SK-N-SH (cell line): ENCODE measurements around the gene TNFRSF12A. TPM values are rescaled to one million over a fixed set of nuclear protein-coding genes. Genes with fewer than 3 reads are reported as not detected.

Experiments used
- CTCF ChIA-PET: fragments of 300-600, 350-600 bp; formaldehyde crosslinking; extraction: SDS; loops from one replicate; lab custom pipeline; 2021; lab: Yijun Ruan, JAX
- POLR2A ChIA-PET: fragments of 350-600 bp; sonication (Branson Sonifier 250); formaldehyde crosslinking; extraction: SDS; loops from one replicate; lab custom pipeline; 2020; ENCODE audit warnings: antibody characterized with exemption, inconsistent platforms; lab: Yijun Ruan, JAX
- DNase-seq: peaks from one replicate; pipeline ENCODE4 v3.0.0; 2012
- H2AFZ ChIP-seq: fragments of 200-600 bp; sonication (generic); 2 replicates; pipeline ENCODE4 v1.8.1; 2016; ENCODE audit warnings: antibody characterized with exemption, mild to moderate bottlenecking, low read depth
- H3F3A ChIP-seq: fragments of 200-600 bp; sonication (generic); replicated peaks from 2 replicates; pipeline ENCODE3; 2016; ENCODE audit warnings: antibody characterized with exemption, mild to moderate bottlenecking; ENCODE audit not compliant: insufficient read depth
- H3K27ac ChIP-seq, 2 experiments: fragments of 200-500 bp in 1 of 2; fragments of 200-600 bp in 1 of 2; sonication (Bioruptor generic) in 1 of 2; sonication (generic), shearing (Covaris generic) in 1 of 2; 2 replicates each; pipeline versions ENCODE4 v1.5.1 to v1.6.1; 2014 to 2016; ENCODE audit warnings: low read depth in 2 of 2, inconsistent platforms in 1 of 2, low read length in 1 of 2, mild to moderate bottlenecking in 1 of 2, mixed read lengths in 1 of 2
- H3K27me3 ChIP-seq: fragments of 200-600 bp; sonication (generic), shearing (Covaris generic); 2 replicates; pipeline ENCODE4 v1.6.1; 2016; ENCODE audit warnings: mixed run types; ENCODE audit not compliant: insufficient read depth
- H3K36me3 ChIP-seq, 2 experiments: fragments of 200-500 bp in 1 of 2; fragments of 200-600 bp in 1 of 2; sonication (Bioruptor generic) in 1 of 2; sonication (generic) in 1 of 2; replicated peaks in 1 of 2; 2 replicates each; pipeline versions ENCODE3 to v1.5.1; 2014 to 2016; ENCODE audit warnings: low read length in 1 of 2, mild to moderate bottlenecking in 1 of 2; ENCODE audit not compliant: insufficient read depth in 2 of 2, control insufficient read depth in 1 of 2
- H3K4me1 ChIP-seq, 2 experiments: fragments of 200-500 bp in 1 of 2; fragments of 200-600 bp in 1 of 2; sonication (Bioruptor generic) in 1 of 2; sonication (generic), shearing (Covaris generic) in 1 of 2; 2 replicates each; pipeline versions ENCODE4 v1.5.1 to v1.6.1; 2014 to 2016; ENCODE audit warnings: low read depth in 1 of 2, low read length in 1 of 2, mixed run types in 1 of 2; ENCODE audit not compliant: insufficient read depth in 2 of 2, control insufficient read depth in 1 of 2
- H3K4me2 ChIP-seq: fragments of 200-600 bp; sonication (generic), shearing (Covaris generic); 2 replicates; pipeline ENCODE4 v1.6.1; 2017; ENCODE audit warnings: mixed run types
- H3K4me3 ChIP-seq, 2 experiments: fragments of 200-500 bp in 1 of 2; fragments of 200-600 bp in 1 of 2; sonication (Bioruptor generic) in 1 of 2; sonication (generic), shearing (Covaris generic) in 1 of 2; 2 replicates each; pipeline versions ENCODE4 v1.5.1 to v1.8.1; 2014 to 2016; ENCODE audit warnings: low read depth in 2 of 2, inconsistent platforms in 1 of 2, low read length in 1 of 2, mild to moderate bottlenecking in 1 of 2, mixed read lengths in 1 of 2, moderate library complexity in 1 of 2
- H3K79me2 ChIP-seq: fragments of 200-600 bp; sonication (generic); 2 replicates; pipeline ENCODE4 v1.8.1; 2017; ENCODE audit warnings: mild to moderate bottlenecking; ENCODE audit not compliant: insufficient read depth
- H3K9ac ChIP-seq: fragments of 200-600 bp; sonication (generic); 2 replicates; pipeline ENCODE4 v1.6.1; 2017; ENCODE audit warnings: mixed run types
- H3K9me2 ChIP-seq: fragments of 200-600 bp; sonication (generic); 2 replicates; pipeline ENCODE4 v1.6.1; 2017; ENCODE audit warnings: mixed run types
- H3K9me3 ChIP-seq: fragments of 200-600 bp; sonication (generic); 2 replicates; pipeline ENCODE4 v1.6.1; 2017; ENCODE audit warnings: mixed run types, mild to moderate bottlenecking, moderate library complexity
- H4K20me1 ChIP-seq: fragments of 200-600 bp; sonication (generic); 2 replicates; pipeline ENCODE4 v1.6.1; 2017; ENCODE audit warnings: mild to moderate bottlenecking, mixed run types; ENCODE audit not compliant: insufficient read depth
- CHD2 ChIP-seq: fragments of 150-350 bp; IDR thresholded peaks from 2 replicates; pipeline ENCODE4 v1.6.1; 2018; ENCODE audit warnings: low read length; ENCODE audit not compliant: partially characterized antibody
- EP300 ChIP-seq, 2 experiments: IDR thresholded peaks; 2 replicates each; pipeline versions ENCODE4 v1.4.0 to v1.6.1; 2012; ENCODE audit warnings: borderline replicate concordance in 1 of 2, low read depth in 1 of 2, low read length in 1 of 2
- FOSL2 ChIP-seq: IDR thresholded peaks from 2 replicates; pipeline ENCODE4 v1.4.0; 2012; ENCODE audit warnings: low read depth, mild to moderate bottlenecking, moderate library complexity, borderline replicate concordance
- FOXM1 ChIP-seq: IDR thresholded peaks from 2 replicates; pipeline ENCODE4 v1.4.0; 2012; ENCODE audit warnings: low read depth, mild to moderate bottlenecking
- GABPA ChIP-seq: IDR thresholded peaks from 2 replicates; pipeline ENCODE4 v1.4.0; 2012; ENCODE audit warnings: low read depth, mild to moderate bottlenecking
- GATA2 ChIP-seq: sonication (generic); formaldehyde crosslinking; IDR thresholded peaks from 2 replicates; pipeline ENCODE4 v1.5.0; 2020; ENCODE audit warnings: mild to moderate bottlenecking, missing genetic modification reagents
- JUND ChIP-seq: IDR thresholded peaks from 2 replicates; pipeline ENCODE4 v1.4.0; 2012
- MXI1 ChIP-seq: IDR thresholded peaks from 2 replicates; pipeline ENCODE4 v1.6.1; 2012; ENCODE audit warnings: mild to moderate bottlenecking, low read depth, low read length, improper control_type of control experiment
- RCOR1 ChIP-seq: fragments of 150-350 bp; IDR thresholded peaks from 2 replicates; pipeline ENCODE4 v1.6.1; 2017; ENCODE audit warnings: antibody characterized with exemption, low read length
- WGBS: methylation state at CpG from one replicate; pipeline ENCODE4 v1.1.6; 2017; ENCODE audit warnings: low lambda C conversion rate; 5-methylcytosine and 5-hydroxymethylcytosine counted together
- polyA plus RNA-seq, 3 experiments: library from polyadenylated mRNA; depleted of rRNA; stranded (reverse); fragments of >200 nt; gene quantifications; 2 replicates each; pipeline ENCODE4 v1.2.3, GENCODE V29; 2012
- TF ChIP-seq, protein P1 (sequence below): fragments of 150-350 bp; IDR thresholded peaks from 2 replicates; pipeline ENCODE4 v1.6.1; 2016; ENCODE audit warnings: mild to moderate bottlenecking, low read depth, low read length
- TF ChIP-seq, protein P2 (sequence below): IDR thresholded peaks from 2 replicates; pipeline ENCODE4 v1.4.0; 2012; ENCODE audit warnings: low read depth
- TF ChIP-seq, protein P3 (sequence below): IDR thresholded peaks from 2 replicates; pipeline ENCODE4 v1.4.0; 2012; ENCODE audit warnings: low read depth, borderline replicate concordance
- TF ChIP-seq, protein P4 (sequence below): IDR thresholded peaks from 2 replicates; pipeline ENCODE4 v1.4.0; 2012; ENCODE audit warnings: low read depth, borderline replicate concordance

The TNFRSF12A gene
- polyA plus RNA-seq, 1 of the 3 experiments (the other 2 are of a cell fraction), result 374 TPM

DNA sequence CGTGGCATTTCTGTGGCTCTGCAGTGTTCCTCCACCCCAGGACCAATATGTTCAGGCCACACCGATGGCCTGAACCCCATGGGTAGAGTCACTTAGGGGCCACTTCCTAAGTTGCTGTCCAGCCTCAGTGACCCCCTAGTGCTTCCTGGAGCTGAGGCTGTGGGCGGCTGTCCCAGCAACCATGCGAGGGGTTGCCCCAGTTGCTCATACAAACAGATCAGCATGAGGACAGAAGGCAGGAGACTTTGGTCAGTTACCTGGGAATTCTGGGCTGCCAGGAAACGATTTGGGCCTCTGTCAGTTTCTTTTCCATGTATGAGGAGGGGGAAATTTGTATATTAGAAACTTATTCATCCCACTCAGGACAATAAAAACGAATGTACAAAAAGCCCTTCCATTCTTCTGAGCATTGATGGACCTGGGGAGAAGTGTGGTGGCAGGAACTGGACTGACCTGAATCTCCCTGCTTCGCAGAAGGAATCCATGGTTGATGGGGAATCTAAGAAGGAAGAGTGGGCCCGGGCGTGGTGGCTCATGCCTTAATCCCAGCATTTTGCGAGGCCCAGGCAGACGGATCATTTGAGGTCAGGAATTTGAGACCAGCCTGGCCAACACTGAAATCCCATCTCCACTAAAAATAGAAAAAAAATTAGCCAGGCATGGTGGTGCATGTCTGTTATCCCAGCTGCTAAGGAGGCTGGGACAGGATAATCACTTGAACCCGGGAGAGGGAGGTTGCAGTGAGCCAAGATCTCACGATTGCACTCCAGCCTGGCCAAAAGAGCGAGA is 40.4 kb downstream of the TNFRSF12A start:
- 85% methylated on average over 14 of the region's 14 CpGs for WGBS
- H3K9me3 ChIP-seq, result no peaks in the 10 kb centered on the region
- H3K4me2 ChIP-seq, result no peak overlapping the region
- H3K79me2 ChIP-seq, result no peaks in the 10 kb centered on the region
- H4K20me1 ChIP-seq, result no peaks in the 10 kb centered on the region
- no peak overlapping the region for H2AFZ ChIP-seq
- DNase-seq, result no peak
- no peaks in the 10 kb centered on the region for H3K9me2 ChIP-seq
- H3K27me3 ChIP-seq, result no peaks in the 10 kb centered on the region
- no peak overlapping the region for H3K27ac ChIP-seq
- H3K9ac ChIP-seq, result no peak overlapping the region
- H3K4me1 ChIP-seq, result peaks cover 0 to 12% of the 10 kb centered on the region in 2 experiments; a peak in 1 of 4 replicates
- POLR2A ChIA-PET, result no interaction called here
- H3F3A ChIP-seq, result no peaks in the 10 kb centered on the region
- no peaks in the 10 kb centered on the region for H3K36me3 ChIP-seq
- CTCF ChIA-PET, result interaction anchor here (1.0 to 4.1 kb wide), 15 partner anchors 12 to 110 kb away, joined by 3 to 63 read pairs (median 23); partner anchors contain the start of genes ZNF213 and ZSCAN10
- no peak overlapping the region for H3K4me3 ChIP-seq
- TF ChIP-seq, protein P1, sequence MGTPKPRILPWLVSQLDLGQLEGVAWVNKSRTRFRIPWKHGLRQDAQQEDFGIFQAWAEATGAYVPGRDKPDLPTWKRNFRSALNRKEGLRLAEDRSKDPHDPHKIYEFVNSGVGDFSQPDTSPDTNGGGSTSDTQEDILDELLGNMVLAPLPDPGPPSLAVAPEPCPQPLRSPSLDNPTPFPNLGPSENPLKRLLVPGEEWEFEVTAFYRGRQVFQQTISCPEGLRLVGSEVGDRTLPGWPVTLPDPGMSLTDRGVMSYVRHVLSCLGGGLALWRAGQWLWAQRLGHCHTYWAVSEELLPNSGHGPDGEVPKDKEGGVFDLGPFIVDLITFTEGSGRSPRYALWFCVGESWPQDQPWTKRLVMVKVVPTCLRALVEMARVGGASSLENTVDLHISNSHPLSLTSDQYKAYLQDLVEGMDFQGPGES, result no peak
- no peak for TF ChIP-seq JUND
- TF ChIP-seq, protein P2, sequence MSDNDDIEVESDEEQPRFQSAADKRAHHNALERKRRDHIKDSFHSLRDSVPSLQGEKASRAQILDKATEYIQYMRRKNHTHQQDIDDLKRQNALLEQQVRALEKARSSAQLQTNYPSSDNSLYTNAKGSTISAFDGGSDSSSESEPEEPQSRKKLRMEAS, result no peak
- no peak for TF ChIP-seq RCOR1
- TF ChIP-seq EP300 (IDR thresholded peaks at IDR 0.05; ENCODE audit: borderline replicate concordance in 1 of 2, low read depth in 1 of 2, low read length in 1 of 2), result no peak
- no peak for TF ChIP-seq GATA2 (CRISPR knock-in tag)
- no peak for TF ChIP-seq MXI1
- no peak for TF ChIP-seq CHD2
- TF ChIP-seq, protein P3, sequence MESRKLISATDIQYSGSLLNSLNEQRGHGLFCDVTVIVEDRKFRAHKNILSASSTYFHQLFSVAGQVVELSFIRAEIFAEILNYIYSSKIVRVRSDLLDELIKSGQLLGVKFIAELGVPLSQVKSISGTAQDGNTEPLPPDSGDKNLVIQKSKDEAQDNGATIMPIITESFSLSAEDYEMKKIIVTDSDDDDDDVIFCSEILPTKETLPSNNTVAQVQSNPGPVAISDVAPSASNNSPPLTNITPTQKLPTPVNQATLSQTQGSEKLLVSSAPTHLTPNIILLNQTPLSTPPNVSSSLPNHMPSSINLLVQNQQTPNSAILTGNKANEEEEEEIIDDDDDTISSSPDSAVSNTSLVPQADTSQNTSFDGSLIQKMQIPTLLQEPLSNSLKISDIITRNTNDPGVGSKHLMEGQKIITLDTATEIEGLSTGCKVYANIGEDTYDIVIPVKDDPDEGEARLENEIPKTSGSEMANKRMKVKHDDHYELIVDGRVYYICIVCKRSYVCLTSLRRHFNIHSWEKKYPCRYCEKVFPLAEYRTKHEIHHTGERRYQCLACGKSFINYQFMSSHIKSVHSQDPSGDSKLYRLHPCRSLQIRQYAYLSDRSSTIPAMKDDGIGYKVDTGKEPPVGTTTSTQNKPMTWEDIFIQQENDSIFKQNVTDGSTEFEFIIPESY, result no peak
- TF ChIP-seq GABPA, result no peak
- no peak for TF ChIP-seq FOSL2
- TF ChIP-seq, protein P4, sequence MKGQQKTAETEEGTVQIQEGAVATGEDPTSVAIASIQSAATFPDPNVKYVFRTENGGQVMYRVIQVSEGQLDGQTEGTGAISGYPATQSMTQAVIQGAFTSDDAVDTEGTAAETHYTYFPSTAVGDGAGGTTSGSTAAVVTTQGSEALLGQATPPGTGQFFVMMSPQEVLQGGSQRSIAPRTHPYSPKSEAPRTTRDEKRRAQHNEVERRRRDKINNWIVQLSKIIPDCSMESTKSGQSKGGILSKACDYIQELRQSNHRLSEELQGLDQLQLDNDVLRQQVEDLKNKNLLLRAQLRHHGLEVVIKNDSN, result no peak
- no peak for TF ChIP-seq FOXM1
